CD4-positive, alpha-beta T cell treated with Interleukin-21 for 1 hour (primary cell): ENCODE measurements around the gene FHOD1.

ENCODE experiments used
- DNase-seq: peaks from one replicate; pipeline ENCODE4 v3.0.0-alpha.2; 2020

FHOD1 gene

DNA sequence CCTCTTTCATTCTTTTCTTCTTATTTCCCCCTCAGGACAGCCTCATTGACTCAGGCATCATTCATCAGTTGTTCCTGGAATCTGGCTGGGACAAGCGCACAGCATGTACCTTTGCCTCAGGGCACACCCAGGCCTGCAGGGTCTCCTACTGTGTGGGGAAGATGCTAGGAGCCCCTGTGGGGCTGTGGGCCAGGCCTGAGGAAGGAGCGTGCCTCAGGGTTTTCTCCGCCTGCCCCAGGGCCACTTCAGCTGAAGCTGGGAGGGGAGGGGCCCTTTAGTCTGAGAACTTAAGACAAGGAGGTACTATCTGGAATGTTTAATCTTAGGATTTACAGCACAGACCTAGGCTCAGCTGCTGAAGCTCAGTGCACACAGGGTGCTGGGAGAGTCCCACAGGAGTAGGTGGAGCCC, 40.4 kb downstream of the FHOD1 start:
- DNase-seq = no peak

DNA sequence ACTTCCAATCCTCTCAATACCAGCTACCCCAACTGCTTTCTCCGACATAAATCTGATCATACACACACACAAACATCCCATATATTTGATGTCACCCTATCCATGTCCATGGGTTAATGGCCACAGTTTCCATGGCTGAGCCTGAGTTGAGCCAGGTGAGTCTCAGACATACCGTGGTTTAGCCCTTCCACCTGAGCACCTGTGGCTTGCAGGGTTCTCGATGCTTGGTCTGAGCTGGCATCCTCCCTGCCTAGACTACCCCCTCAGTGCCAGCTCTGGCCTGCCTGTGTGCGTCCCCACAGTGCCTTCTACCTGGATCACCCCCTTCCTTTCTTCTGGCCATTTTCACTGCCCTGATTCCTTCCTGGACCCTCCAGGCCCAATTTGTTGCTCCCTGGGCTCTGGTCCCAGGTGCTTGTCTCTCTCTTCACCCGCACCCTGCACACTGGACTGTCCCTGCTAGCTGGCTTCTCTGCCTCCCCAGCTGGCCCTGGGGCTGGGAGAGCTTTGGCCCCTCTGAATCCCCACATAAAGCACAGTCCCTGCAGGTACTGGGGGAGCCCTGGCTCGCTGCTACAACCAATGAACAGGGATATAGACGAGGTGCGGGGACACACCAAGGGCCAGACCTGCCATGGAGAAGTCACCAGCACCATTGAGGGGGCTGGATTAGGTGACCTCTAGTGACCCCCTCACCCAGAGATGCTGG, 41.0 kb downstream of the FHOD1 start:
- DNase-seq = no peak

DNA sequence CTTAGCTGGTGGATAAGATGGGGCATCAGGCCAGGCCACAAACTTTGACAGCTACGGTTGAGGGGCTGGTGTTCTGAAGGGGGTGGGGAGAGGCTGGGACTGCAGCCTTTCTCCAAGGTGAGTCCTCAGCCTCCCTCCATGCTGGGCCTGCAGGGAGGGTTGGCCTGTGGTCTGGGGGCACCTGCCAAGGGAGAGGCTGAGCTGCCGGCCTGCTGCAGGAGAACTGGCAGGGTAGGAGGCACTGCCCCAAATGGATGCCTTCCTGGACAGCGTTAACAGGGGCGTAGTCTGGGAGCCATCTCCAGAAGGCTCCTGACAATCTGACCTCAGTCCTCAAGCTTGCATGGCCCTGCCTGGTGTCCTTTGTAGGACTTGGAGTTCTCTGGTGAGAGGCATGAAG, 43.2 kb downstream of the FHOD1 start:
- no peak for DNase-seq

DNA sequence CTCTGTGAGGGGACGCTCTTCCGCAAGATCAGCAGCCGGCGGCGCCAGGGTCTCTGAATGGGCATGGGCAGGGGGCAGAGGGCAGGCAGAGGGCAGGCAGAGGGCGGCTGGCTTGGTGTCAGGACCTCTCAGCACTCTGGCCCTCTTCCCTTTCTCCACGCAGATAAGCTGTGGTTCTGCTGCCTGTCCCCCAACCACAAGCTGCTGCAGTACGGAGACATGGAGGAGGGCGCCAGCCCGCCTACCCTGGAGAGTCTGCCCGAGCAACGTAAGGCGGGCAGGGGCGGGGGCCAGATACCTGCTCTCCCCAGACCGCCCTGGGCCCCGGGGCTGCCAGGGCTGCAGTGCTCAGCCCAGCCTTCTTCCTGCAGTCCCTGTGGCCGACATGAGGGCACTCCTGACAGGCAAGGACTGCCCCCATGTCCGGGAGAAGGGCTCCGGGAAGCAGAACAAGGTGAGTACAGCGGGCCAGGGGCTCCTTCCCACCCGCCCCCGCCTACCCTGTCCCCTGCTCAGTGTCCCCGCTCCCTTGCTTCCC, 44.3 kb downstream of the FHOD1 start:
- DNase-seq = no peak

DNA sequence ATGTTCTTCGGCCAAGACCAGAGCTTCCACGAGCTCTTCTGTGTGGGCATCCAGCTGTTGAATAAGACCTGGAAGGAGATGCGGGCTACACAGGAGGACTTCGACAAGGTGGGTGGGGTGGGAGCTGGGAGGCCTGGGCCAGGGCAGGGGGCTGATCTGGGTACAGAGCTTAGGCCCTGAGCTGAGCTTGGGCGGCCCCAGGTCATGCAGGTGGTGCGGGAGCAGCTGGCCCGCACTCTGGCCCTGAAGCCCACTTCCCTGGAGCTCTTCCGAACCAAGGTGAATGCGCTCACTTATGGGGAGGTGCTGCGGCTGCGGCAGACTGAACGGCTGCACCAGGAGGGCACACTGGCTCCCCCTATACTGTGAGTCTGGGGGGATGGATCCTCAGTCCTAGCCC, 44.9 kb downstream of the FHOD1 start:
- no peak for DNase-seq

DNA sequence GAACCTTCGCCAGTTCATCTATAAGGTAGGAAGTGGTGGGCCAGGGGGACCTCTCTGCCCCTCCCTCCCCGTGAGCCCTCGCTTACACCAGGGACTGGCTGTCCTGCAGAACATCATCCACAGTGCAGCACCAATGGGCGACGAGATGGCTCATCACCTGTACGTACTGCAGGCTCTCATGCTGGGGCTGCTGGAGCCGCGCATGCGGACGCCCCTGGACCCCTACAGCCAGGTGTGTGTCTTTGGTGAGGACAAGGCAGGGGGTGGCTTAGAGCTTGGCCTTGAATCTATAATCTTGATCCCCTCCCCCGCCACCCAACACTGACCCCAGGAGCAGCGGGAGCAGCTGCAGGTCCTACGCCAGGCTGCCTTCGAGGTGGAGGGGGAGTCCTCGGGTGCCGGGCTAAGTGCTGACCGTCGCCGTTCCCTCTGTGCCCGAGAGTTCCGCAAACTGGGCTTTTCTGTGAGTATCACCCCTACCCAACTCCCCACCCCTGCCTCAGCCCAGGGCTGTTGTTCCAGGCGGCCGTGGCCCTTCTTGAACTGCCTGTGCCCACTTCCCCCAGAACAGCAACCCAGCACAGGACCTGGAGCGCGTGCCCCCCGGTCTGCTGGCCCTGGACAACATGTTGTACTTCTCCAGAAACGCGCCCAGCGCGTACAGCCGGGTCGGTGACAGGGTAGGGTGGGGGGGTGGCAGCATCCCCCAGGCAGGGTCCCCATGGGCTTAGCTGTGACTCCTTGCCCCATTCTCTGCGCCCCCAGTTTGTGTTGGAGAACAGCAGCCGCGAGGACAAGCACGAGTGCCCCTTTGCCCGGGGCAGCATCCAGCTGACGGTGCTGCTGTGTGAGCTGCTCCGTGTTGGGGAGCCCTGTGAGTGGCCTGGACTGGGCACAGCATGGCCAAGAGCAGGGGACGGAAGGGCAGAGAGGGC, 45.6 kb downstream of the FHOD1 start:
- no peak for DNase-seq

DNA sequence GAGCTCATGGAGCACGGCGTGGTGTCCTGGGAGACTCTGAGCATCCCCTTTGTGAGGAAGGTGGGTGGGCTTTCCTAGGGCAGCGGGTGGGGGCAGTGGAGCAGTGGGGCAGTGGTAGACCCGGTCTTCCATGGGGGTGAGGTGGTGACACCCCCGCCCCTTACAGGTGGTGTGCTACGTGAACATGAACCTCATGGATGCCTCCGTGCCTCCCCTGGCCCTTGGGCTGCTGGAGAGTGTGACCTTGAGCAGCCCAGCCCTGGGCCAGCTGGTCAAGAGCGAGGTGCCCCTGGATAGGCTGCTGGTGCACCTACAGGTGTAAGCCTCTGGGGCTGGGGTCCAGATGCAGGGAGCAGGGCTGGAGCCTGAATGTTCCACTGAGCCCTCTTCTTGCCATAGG, 46.8 kb downstream of the FHOD1 start:
- no peak for DNase-seq

DNA sequence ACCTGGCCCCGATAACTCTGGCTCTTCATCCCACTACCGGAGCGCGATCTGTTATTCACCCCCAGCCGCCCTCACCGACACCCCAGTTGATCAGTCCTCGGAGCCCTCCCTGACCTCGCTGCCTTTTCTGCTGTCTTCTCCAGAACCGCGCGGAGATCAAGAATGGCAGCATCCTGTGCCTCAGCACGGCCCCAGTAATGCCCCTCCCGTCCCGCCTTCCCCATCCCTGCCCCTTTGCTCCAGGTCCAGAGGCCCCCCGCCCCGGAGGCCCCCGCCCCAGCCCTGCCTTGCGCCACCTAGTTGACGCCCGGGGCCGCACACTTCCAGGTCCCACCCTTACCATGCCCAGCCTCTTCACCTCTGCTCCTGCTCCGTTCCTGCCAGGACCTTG, 47.5 kb downstream of the FHOD1 start:
- no peak for DNase-seq

DNA sequence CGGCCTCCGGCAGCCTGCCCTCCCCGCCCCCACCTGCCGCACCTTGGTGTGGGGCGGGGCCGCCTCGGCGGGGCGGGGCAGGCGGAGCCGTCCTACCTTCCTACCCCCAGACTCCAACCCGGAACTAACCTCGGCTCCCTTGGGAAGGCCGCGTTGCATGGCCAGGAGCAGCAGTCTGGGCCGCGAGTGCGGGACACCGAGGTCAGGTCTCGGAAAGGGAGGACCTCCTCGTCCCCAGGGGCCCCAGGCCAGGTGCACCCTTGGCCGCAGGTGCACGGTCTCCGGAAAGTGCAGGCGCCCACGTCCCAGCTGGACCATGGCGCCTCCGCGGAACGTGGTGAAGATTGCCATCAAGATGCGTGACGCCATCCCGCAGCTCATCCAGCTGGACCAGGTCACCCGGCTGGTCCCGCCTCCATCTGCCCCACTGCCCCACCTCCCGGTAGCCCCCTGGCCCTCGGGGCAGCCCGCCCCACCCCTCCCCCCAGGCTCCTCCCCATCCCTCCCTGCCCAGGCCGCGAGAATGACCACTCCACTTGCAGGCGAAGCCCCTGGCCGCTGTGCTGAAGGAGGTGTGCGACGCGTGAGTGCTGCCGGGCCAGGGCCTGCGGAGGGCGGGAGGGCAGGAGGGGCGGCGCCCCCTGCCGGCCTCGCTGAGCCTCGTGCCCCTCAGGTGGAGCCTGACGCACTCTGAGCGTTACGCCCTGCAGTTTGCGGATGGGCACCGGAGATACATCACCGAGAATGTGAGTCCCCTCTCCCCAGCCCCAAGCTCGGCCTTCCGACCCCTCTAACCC, 48.1 kb downstream of the FHOD1 start, which contains the start of gene ELMO3:
Gene ELMO3, plus strand, starts transcription at position 121 of the 797 bp plus-strand sequence. Its CDS starts 196 bp downstream, at position 317.
- DNase-seq = no peak

DNA sequence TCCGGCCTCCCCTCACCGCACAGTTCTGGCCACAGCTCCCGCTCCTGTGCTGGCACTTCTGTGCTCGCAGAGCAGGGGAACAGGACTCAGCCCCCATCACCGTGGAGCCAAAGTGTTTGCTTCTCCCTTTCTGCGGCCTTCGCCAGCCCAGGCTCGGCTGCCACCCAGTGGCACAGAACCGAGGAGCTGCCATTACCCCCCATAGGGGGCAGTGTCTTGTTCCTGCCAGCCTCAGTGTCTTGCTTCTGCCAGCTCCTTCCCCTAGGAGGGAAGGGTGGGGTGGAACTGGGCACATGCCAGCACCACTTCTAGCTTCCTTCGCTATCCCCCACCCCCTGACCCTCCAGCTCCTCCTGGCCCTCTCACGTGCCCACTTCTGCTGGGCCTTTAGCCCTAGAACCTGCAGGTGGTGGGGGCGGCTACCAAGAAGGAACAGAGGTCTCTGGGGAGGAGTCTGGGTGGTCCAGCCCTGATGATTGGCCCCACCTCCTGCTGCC, 49.0 kb downstream of the FHOD1 start:
- peak; percentile 42 for DNase-seq

DNA sequence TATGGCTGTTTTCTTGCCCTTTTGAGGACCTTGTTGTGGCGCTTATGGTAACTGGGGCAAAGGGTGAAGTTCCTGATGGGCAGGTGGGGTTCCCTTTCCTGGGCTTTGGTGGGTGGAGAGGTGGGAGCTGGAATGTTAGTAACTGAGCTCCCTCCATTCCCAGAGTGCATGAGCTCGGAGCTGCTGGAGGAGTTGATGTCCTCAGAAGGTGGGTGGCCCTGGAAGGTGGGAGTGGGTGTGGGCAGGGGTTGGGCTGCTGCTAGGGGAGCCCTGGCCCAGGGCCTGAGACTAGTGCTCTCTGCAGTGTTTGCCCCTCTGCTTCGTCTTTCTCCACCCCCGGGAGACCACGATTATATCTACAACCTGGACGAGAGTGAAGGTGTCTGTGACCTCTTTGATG, 49.6 kb downstream of the FHOD1 start:
- DNase-seq = no peak

DNA sequence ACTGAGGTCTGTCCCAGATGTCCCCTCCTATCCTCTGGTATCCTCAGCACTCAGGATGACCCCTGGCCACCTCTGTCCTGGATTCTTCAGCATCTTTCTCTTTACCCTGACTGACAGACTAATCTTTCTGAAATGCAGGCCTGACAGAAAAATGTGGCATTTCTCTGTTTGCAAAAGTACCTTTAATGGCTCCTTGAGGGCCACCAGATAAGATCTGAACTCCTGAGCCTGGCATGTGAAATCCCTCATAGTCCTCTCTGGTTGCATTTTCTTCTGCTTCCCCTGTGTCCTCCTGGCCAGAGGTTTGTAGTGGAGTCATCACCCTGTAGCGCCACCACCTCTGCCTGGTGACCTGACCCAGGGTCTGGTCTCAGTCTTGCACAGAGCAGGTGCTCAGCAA, 50.4 kb downstream of the FHOD1 start:
- DNase-seq = no peak

DNA sequence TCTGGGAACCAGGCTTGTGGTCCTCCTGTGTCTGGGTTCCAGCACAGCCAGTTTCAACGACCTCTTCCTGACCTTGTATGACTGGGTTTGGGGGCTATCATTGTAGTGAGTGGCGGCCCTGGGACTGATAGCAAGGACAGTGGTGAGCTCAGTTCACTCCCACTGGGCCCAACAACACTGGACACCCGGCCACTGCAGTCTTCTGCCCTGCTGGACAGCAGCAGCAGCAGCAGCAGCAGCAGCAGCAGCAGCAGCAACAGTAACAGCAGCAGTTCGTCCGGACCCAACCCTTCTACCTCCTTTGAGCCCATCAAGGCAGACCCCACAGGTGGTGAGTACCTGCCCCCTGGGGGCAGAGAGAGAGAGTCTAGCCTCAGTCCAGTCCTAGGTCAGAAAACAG, 51.6 kb downstream of the FHOD1 start:
- DNase-seq = no peak

DNA sequence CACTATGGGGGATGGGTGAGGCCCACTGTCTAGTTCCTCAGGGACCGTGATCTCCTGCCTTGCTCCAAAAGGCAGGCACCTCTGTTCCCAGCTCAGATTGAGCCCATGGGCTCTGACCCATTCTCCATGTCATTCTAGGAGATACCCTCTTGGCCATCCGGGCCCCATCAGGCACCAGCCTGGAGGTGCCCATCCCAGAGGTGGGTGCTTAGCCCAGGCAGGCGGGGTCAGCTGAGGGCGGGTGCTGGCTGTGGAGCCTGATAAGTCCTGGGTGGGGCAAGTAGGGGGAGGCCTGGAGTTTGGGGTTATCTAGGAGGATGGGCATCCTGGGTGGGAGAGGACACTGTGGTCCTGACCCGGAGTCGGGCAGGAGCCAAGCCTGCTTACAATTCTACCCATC, 53.0 kb downstream of the FHOD1 start:
- no peak for DNase-seq

DNA sequence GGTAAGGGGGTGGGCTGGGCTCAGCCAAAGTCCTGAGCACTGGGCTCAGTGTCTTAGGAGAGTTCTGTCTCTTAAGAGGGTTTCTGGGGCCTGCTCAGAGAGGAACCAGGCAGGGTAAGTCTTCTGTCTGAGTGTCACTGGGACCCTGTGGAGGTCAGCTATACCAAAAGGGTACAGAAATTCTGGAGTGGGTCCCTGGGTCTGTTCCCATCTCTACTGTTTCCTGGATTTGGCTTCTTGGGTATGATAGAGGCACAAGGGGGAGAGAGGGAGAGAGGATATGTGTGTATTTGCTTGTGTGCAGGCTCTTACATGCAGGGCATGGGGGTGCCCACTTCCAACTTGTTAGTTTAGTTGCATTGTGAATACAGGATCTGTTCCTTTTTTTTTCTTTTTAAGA, 53.7 kb downstream of the FHOD1 start:
- no peak for DNase-seq

DNA sequence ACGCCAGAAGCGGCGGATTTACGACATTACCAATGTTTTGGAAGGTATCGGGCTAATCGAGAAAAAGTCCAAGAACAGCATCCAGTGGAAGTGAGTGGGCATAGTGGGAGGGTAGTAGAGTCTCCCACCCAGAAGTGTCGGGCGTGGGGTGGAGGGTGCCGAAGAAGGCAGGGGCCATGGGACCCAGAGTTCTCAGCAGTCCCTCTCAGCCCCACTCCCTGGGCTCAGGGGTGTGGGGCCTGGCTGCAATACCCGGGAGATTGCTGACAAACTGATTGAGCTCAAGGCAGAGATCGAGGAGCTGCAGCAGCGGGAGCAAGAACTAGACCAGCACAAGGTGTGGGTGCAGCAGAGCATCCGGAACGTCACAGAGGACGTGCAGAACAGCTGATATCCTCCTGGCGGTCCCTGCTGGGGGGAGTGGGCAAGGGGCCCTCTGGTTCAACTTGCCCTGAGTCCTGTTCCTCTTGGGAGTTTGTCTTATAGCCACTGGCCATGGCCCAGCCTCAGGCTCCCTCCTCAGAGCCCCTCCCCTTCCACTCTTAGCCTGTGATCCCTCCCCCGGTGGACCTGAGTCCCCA, 54.4 kb downstream of the FHOD1 start:
- DNase-seq = peak; percentile 17

DNA sequence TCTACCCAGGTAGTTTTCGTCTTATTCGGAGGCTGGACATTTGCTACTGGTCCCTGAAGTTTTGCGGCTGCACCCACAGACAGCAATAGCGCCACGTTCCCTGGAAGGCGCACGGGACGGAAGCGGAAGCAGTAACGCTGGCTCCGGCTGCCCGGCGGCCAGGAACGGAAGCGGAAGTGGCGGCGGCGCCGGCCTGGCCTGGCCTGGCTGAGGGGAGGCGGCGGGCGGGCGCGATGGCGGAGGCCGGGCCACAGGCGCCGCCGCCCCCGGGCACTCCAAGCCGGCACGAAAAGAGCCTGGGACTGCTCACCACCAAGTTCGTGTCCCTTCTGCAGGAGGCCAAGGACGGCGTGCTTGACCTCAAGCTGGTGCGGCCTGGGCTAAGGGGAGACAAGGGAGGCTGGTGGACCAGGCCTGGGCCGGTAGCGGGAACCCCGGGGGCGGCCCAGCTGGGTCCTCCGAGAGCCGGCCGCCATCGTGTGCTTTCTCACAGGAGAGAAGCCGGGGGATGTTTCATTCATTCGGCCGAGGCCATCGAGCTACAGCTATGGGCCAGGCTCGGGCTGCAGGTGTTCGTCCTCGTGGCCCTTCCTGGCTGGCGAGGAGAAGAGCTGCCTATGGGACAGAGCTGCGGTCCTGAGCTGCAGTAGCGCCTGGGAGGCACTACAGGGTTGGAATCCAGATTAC, 55.1 kb downstream of the FHOD1 start, which contains the start of gene E2F4:
Gene E2F4, plus strand, starts transcription at position 161 of the 687 bp plus-strand sequence. Its CDS starts 73 bp downstream, at position 234.
- peak; percentile 90 for DNase-seq

DNA sequence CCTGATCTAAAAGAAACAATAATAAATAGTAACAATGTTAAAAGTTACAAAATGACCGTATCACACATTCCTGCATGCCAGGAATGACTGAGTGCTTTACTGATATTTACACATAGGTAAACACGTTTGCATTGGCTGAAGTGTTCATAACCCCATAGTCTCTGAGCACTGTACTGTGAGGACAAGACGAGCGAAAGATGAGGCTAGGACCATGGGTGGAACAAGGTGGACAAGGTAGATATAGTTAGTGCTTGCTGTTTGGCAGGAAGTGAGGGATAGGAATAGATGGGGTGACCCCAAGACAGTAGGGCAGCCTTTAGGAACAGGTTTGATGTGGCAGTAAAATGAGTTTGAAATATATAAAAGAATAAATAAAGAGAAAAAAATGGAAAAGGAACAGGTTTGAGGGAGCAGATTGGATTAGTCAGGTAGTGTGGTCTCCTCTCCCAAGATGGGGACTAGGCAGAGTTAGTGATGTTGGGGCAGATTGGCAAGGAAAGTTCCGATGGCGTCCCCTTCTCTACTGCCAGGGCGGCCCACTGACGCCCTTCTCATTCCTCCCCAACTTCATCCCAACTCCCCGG, 55.8 kb downstream of the FHOD1 start:
- DNase-seq = no peak

DNA sequence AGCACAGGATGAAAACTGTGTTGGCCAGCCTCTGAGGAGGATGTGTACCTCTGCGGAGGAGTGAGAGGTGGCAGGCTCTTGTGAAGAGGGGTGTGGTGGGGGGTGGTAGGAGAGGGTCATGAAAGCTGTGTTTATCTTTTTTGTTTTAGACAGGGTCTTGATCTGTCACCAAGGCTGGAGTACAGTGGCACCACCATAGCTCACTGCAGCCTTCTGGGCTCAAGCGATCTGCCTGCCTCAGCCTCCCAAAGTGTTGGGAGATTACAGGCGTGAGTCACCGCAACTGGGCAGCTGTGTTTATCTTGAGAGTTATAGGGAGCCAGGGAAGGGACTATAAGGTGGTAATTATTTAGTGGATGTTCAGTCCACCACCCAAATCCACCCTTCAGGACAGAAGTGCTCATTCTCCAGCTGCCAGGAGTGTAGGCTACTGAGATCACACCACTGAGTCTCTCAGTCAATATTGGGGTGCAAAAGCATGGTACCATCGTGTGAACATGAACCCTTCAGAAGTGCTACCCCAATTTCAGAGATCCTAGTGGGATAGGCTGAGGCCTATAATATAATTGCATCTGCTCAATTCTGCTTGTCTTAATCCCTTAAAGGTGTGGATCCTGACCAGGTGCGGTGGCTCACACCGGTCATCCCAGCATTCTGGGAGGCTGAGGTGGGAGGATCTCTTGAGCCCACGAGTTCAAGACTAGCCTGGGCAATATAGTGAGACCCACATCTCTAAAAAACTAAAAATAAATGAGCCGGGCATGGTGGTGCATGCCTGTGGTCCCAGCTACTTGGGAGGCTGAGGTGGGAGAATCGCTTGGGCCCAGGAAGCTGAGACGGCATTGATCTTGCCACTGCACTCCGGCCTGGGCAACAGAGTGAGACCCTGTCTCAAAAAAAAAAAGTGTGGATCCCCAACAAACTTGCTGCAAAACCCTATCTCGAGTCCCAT, 56.6 kb downstream of the FHOD1 start:
- DNase-seq = no peak

DNA sequence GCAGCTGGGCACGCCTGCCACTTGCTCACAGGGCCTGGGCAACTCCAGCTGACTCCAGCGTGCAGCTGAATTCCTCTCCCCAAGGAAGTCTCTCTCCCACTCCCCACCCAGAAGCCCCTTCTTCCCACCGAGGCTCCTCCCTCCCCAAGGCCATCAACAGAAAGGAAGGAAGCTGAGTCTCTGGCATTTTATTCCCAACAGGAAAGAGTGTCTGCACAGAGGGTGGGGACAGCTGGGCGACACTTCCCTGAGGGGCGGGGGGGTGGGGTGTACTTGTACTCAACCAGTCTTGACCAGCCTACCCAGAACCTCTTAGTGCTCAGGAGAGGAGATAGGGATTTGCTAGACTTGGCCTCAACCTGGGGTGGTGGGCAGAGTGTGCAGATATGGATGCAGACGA, 57.2 kb downstream of the FHOD1 start, which contains the start of gene EXOC3L1:
Gene EXOC3L1, minus strand, starts transcription at position 96 of the 400 bp plus-strand sequence. CDS start 460 bp downstream, outside the sequence.
- no peak for DNase-seq
